IPS-NIHi7 (cell line): Measurements from ENCODE around the gene G3BP1.
"Not testable (repeated sequence)": the region's sequence is repeated elsewhere in the genome, so short reads cannot be mapped to it uniquely, and the experiment has no call there.

Experiments used
- DNase-seq: peaks from one replicate; pipeline ENCODE4 v3.0.0; 2012; ENCODE audit warnings: mixed read lengths; ENCODE audit errors: extremely low spot score

Gene G3BP1

DNA sequence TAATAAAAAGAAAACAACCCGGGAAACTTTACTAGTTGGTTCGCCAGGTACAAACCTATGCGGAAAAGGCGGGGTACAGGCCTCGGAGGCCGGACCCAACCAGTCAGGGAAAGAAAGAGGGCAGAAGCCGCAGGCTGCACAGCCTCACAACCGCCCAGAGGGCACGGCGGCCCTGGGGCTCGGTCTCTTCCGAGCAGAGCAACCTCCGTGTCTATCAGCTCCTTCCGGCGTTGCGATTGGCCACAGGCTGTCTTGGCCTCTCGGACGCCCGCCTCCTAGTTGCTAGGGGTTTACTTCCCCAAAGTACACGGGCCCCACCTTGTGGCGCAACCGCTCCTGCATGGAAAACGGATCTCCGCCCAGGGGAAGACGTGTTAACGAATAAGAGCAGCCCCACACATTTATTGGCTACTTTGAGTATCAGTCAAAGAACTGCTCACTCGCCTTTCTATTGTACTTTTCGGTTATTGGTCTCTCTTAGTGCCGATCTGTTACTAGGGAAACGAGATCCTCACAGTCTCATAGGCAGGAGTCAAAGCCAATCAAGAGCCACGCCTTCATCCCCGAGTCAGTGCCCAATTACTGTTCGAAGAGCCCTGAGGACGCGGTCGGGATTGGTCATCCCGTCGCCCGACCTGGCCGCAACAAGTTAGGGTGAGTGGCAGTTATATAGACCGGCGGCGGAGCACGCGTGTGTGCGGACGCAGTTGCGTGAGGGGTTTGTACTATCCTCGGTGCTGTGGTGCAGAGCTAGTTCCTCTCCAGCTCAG is at the start of gene G3BP1:
Gene G3BP1, plus strand, starts transcription at position 696 of the 770 bp plus-strand sequence. CDS start 14,667 bp downstream, outside the sequence.
- peak; percentile 97 for DNase-seq

DNA sequence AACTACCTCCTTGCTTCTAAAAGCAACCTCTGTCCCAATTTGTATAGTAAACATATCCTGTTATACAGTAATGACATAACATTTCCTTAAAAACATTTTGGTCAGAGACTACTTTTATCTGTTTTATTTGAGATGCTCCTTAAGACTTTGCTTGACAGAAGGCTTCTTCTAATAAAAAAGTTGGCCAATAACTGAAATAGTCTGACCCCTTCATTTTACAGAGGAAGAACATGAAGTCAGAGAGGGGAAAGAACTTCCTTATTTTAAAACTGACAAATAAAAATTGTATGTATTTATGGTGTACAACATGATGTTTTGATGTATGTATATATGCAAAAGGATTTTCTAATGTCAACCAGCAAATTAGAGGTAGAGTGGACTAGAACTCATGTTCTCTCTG is 49.2 kb upstream of the G3BP1 start:
- DNase-seq: no peak

GRCh38 chr5:151724360-151724759 is 47.4 kb upstream of the G3BP1 start:
- DNase-seq: no peak

- DNase-seq: not testable (repeated sequence)
Observed at GRCh38 chr5:151729597-151729996, 42.2 kb upstream of the G3BP1 start.

- no peak for DNase-seq
Observed at GRCh38 chr5:151730381-151730780, 41.4 kb upstream of the G3BP1 start.

DNA sequence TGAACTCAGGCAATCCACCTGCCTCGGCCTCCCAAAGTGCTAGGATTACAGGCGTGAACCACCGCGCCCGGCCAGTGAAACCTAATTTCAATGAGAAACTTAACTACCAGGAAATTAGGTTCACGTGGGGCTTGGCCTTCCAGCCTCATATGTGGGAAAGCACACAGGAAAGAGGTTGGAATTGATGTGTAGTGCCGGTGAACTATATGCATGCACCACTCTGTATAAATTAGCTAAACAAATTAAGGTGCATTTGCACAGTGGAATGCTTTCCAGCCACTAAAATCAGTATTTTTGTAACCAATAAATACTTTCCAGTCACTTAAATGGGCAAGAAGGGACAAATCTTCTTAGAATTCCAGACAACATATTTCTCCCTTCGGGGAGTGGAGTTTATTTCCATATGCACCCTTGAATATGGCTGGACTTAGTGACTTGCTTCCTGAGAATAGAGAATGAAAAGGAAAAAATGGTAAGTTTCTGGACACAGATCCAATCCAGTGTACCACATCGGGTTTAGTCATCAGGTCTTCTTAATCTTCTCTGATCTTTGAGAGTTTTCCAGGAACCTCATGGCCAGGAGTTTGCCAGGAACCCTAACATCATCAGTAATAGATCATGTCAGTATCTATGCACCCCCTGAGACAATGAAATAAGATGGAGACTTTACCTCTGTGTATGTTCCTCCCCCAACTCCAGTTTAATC is 38.2 kb upstream of the G3BP1 start:
- no peak for DNase-seq

GRCh38 chr5:151734064-151734408 is 37.7 kb upstream of the G3BP1 start:
- DNase-seq: no peak

DNA sequence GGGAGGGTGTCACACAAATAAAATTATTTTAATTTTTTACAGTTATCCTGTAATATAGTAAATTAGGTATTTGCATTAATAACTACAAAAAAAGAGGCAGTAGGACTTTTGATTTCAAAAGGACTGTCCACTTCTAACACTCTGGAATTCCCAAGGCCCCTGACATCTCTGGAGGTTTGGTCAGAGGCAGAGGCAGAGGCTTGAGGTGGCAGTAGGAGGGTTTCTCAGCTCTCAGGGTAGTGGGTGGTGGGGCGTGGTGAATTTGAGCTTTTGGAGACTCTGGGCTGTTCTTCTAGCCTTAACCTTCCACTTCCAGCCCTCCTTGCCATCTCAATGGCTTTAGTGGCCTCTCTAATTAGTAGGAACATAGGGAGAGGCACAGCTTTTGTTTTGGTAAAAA is 36.1 kb upstream of the G3BP1 start:
- DNase-seq: no peak

DNA sequence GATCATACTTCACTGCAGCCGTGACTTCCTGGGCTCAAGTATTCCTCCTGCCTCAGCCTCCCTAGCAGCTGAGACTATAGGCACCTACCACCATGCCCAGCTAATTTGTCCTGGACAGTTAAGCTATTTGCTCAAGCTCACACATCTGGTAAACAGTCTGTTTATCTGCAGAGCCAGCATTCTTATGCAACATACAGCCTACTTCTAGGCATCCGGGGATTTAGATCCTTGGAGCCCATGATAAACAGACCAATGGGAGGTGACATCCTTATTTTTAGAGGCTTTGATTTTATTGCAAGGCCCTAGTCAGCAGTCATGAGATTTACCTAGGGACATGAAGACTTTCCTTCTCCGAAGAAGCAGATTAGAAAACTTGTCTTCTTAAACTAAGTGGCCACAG is 34.3 kb upstream of the G3BP1 start:
- no peak for DNase-seq

- DNase-seq: no peak
Observed at GRCh38 chr5:151738125-151738848, 33.5 kb upstream of the G3BP1 start.

DNA sequence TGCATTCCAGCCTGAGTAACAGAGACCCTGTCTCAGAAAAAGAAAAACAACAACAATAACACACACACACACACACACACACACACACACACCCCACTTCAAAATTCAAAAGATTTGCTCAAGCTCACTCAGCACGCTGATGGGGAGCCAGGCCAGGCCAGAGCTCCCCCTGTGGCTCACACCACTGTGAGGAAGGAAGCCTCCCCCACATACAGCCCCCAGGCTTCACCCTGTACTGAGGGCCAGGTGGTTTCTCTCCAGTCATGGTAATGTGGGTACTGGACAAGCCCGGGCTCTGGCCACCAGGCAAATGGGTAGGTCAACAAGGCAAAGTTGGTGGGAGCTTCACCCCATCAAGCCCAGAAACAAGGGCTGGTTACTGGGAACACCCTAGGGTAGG is 32.4 kb upstream of the G3BP1 start:
- DNase-seq: no peak

DNA sequence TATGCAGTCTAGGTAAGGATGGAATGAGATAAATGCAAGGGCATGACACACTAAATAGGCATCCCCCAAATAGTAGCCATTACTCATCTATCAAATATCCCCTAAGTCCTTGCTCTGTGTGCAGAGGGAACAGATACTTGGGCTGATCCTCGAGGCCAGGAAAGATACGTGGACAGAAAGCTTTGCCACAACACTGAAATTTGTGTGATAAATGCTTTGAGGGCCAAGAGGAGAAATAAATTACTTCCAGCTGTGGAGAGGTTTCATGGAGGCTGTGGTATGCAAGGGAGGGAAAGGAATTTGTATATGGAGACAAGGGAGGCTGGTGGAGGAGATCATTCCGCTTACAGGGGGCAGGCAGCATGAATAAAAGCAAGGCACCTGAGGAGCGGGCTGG is 31.8 kb upstream of the G3BP1 start:
- peak; percentile 53 for DNase-seq

GRCh38 chr5:151740336-151740942 is 31.3 kb upstream of the G3BP1 start:
- peak; percentile 83 for DNase-seq

GRCh38 chr5:151740958-151741373 is 30.8 kb upstream of the G3BP1 start:
- DNase-seq: no peak

DNA sequence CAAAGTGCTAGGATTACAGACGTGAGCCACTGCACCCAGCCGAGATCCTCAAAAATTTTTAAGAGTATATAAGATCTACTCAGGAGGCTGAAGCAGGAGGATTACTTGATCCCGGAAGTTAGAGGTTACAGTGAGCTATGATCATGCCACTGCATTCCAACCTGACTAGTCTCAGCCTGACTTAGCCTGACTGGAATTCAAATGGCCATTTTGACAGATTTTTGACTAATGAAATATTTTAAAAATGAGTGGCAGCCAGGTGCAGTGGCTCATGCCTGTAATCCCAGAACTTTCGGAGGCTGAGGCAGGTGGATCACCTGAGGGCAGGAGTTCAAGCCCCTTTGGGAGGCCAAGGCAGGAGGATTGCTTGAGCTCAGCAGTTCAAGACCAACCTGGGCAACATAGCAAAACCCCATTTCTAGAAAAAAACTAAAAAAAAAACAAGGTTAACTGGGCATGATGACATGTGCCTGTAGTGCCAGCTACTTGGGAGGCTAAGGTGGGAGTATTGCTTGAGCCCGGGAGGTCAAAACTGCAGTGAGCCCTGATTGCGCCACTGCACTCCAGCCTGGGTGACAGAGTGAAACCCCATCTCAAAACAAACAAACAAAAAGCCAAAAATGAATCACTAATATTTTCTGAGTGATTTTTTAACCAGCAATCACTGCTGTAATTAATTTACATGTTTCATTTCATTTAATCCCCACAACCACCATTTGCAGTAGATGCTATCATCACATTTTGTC is 29.9 kb upstream of the G3BP1 start:
- DNase-seq: no peak

DNA sequence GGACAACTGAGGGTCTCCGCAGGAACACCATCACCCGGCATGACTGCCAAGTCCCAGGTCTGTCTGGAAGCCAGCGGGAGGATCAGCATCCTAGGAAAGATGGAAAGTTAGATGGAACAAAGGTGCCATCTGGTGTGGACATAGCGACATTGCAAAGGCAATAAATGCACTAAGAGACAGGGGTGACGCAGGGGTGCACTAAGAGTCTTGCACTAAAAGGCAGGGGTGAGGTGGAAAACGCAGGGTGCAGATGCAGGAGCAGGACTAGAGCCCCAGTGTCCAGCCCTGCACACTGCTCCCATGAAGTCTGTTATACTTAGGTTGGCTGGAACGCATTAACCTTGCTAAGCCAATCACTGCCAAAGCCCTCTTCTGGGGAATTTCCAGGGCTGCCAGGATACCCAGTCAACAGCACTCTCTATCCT is 28.9 kb upstream of the G3BP1 start:
- DNase-seq: peak; percentile 78

DNA sequence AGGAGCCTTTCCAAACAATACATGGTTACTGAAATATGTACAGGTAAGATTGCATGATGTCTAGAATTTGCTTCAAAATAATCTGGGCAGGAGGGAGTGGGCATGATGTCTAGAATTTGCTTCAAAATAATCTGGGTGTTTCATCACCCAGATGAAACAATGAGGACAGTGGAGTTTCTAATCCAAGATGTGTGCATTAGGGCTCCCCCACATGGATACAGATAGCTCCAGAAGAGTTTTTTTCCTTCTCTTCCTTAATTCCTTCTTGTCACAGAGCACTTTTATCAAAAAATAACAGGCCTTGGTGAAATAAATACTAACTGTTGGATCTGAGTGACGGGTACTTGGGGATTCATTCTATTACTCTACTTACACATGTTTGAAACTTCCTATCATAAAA is 28.2 kb upstream of the G3BP1 start:
- no peak for DNase-seq

DNA sequence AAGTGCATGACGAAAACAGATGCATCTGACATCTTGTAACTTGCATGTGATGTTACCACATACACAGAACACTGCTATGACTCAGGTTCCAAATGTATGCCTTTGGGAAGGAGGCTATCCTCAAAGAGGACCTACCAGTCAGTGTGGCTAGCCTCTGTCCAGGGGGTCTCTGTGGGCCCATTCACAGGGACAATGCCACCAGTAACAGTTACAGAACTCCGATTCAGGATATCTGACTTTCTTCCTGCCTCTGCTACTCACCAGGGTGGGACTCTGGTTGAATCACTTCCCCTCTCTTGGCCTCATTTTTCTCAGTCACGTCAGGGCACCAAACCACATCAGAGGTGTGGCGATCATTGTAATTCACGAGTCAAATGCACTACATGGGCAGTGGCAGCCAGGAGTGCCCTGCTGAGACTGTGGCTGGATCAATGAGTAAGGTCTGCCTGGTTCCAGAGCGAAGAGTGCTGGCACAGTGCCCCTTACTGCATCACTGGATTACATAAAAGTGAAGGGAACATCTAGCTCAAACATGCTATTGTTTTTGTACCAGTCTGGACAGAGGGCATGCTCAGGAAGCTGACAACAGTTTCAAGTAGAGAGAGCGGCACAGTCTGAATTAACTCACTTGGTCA is 26.6 kb upstream of the G3BP1 start:
- no peak for DNase-seq

DNA sequence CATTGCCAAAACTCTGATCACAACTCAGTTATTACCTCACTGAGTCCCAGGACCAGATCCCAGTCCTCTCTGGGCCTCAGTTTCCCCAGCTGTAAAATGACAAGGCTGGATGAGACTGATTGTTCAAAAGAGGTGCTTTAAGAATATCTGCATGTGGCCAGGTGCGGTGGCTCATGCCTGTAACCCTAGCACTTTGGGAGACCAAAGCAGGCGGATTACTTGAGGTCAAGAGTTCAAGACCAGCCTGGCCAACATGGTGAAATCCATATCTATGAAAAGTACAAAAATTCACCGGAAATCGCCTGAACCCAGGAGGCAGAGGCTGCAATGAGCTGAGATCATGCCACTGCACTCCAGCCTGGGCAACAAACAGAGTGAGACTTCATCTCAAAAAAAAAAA is 21.6 kb upstream of the G3BP1 start:
- no peak for DNase-seq

- DNase-seq: no peak
Observed at GRCh38 chr5:151751091-151751490, 20.7 kb upstream of the G3BP1 start.

DNA sequence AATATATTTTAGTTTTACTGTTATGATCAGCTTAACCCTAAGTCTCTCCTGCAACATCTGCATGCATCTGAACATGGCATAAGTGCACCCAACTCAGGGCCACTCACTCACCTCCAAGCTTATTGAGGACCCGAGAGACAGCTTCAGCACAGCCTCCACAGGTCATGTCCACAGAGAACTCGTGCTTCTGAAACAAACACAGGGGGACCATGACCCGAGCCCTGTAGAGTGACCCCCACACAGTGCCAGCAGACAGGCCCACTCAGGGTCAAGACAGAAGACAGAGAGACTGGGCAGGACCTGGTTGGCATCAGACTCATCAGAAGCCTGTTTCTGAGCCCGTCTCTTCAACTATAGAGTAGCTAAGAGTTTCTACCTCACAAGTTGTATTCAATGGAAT is 20.2 kb upstream of the G3BP1 start:
- DNase-seq: no peak
